Measurements from ENCODE around the gene SUPV3L1. TPM values are rescaled to one million over a fixed set of nuclear protein-coding genes. Genes with fewer than 3 reads are reported as not detected.

SUPV3L1 gene
- total RNA-seq, 1 experiment from 2014 or later: 57.3 TPM

- Histone ChIP-seq H3K27ac (ENCODE audit: insufficient read length, low read depth, low read length) (no peak overlapping the region), H2BK5ac (ENCODE audit: insufficient read length, low read length) (no peak overlapping the region), H2BK120ac (ENCODE audit: low read depth, low read length, poor library complexity, severe bottlenecking) (no peak overlapping the region), H4K8ac (replicated peaks; ENCODE audit: insufficient read length, low read depth, low read length) (no peak overlapping the region), H2BK15ac (ENCODE audit: low read depth, low read length) (no peak overlapping the region), H2AK5ac (ENCODE audit: insufficient read length, low read length) (no peak overlapping the region), H3K23me2 (ENCODE audit: insufficient read length, low read depth, low read length, poor library complexity, severe bottlenecking) (no peaks in the 10 kb centered on the region), H3K4me2 (ENCODE audit: insufficient read depth, insufficient read length, low read length) (no peak overlapping the region), H4K91ac (ENCODE audit: insufficient read length, low read depth, low read length) (no peak overlapping the region), H3K23ac (ENCODE audit: insufficient read length, low read depth, low read length) (no peak overlapping the region), H3K14ac (ENCODE audit: insufficient read depth, low read length) (no peak overlapping the region), H3K27me3 (ENCODE audit: insufficient read depth, low read length) (no peaks in the 10 kb centered on the region), H2BK12ac (ENCODE audit: insufficient read length, low read depth, low read length) (no peak overlapping the region), H3K56ac (ENCODE audit: insufficient read length, low read depth, low read length) (no peak overlapping the region), H3K9me3 (ENCODE audit: control insufficient read depth, low read depth, low read length) (no peaks in the 10 kb centered on the region), H3K79me1 (ENCODE audit: insufficient read depth, low read depth, low read length, poor library complexity, severe bottlenecking) (no peaks in the 10 kb centered on the region), H4K20me1 (ENCODE audit: control insufficient read depth, insufficient read depth, insufficient read length) (no peaks in the 10 kb centered on the region), H2AFZ (ENCODE audit: low read length) (no peak overlapping the region), H3K4me1 (ENCODE audit: insufficient read depth, low read length) (peaks cover 4% of the 10 kb centered on the region; the same call in 1 of the 2 replicates), H3T11ph (ENCODE audit: low read length) (no peak overlapping the region), H3K9ac (ENCODE audit: extremely low read depth, insufficient read length, low read length) (no peak overlapping the region), H3K4ac (ENCODE audit: low read depth, low read length) (no peak overlapping the region), H3K79me2 (ENCODE audit: insufficient read depth, low read length) (no peaks in the 10 kb centered on the region), H3K18ac (ENCODE audit: insufficient read length, low read depth, low read length) (no peak overlapping the region), H2BK20ac (ENCODE audit: low read depth, low read length, poor library complexity, severe bottlenecking) (no peak overlapping the region), H4K5ac (ENCODE audit: insufficient read length, low read depth, low read length) (no peak overlapping the region)
- no peak for DNase-seq
- Mint-ChIP-seq H3K9me3 (no peaks in the 10 kb centered on the region), H3K4me3 (no peak overlapping the region), H3K36me3 (ENCODE audit: insufficient read depth in 1 of 3, low read depth in 3 of 3) (no peaks in the 10 kb centered on the region), H3K27me3 (ENCODE audit: low read depth) (peaks cover 2% of the 10 kb centered on the region; the same call in 1 of the 2 replicates), H3K4me1 (peaks cover 9 to 13% of the 10 kb centered on the region in 2 experiments), H3K27ac (peak overlapping the region in 2 of 3 experiments; percentile 33 to 91; a peak in 3 of 7 replicates)
- TF ChIP-seq CTCF (conservative IDR thresholded peaks at IDR 0.05): no peak
- WGBS (ENCODE audit: extremely low coverage, insufficient read length, low lambda C conversion rate): no CpG with 5 or more reads among the region's 1 CpG
Observed at GRCh38 chr10:69223028-69223342, 43.0 kb downstream of the SUPV3L1 start.

Measured in H9 (cell line).